RKO (cell line): Measurements from ENCODE around the gene LCTL.
"Not testable (repeated sequence)": the region's sequence is repeated elsewhere in the genome, so short reads cannot be mapped to it uniquely, and the experiment has no call there.

Experiments
- DNase-seq: peaks from one replicate; pipeline ENCODE4 v3.0.0-alpha.2; 2016; ENCODE audit warnings: low spot score

LCTL gene

DNA sequence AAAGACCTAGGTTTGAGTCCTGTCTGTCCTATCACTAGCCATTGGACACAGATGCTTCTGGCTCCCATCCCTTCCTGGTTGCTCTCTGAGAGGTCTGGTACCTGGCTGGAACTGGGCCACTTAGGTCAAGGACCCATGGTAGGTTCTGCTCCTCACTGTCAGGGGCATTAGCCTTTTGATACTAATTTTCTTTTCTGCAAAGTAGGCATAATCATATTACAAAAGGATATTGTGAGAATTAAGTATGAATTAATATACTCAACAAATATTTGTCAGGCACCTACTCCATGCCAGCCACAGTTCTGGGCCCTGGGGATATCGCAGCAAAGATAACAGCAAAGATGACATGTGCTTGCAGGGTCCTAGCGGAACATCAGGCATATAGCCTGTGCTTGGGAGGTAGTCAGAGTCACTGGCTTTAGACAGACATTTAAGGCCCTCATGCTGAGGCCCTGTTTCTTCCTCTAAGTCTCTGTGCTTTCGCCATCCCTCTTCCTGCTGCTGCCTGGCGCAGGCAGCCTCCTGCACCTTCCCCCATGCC lies 25.6 kb upstream of the LCTL start:
- DNase-seq: no peak

DNA sequence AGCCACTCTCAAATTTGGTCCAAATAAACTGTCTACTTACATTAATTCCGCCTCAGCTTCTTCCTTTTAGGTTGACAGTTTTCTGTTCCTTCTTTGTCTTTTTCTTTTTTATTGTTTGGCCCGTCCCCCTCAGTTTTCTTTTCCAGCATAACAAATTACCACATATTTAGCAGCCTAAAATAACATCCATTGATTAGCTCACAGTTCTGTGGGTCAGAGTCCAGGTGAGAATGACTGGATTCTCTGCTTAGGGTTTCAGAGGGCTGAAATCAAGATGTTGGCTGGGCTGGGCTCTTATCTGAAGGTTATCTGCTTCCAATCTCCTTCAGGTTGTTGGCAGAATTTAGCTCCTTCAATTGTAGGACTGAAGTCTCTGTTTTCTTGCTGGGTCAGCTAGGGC lies 24.6 kb upstream of the LCTL start:
- no peak for DNase-seq

DNA sequence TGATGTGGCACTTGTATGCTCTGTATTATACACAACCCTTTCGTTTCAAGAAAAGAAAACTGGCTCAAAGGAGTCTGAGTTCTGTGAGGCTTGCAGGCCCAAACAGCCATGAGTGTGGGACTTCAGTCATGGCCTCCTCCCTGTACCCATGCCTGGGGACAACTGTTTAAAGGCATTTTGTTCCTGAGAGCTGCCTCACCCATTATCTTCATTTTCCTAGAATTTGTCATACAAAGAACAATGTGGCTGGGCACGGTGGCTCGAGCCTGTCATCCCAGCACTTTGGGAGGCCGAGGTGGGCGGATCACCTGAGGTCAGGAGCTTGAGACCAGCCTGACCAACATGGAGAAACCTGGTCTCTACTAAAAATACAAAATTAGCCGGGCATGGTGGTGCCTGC lies 23.6 kb upstream of the LCTL start:
- DNase-seq: not testable (repeated sequence)

DNA sequence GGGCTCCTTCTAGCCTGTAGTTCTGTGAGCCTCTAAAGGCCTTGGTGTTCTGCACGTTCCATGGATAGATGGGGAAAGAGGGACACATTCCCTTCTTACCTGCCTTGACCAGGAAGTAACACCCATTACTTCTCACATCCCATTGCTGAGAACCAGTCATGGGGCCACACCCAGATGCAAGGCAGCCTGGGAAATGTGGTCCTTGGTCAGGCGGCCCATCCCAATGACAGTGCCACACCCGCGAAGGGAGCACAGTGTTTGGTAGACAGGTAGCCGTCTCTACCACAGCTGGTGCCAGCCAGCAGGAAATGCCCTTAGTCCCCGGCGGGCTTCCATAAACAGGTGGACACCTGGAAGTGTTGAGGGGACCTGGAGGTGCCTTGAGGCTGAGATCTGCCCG lies 23.2 kb upstream of the LCTL start:
- DNase-seq: no peak

DNA sequence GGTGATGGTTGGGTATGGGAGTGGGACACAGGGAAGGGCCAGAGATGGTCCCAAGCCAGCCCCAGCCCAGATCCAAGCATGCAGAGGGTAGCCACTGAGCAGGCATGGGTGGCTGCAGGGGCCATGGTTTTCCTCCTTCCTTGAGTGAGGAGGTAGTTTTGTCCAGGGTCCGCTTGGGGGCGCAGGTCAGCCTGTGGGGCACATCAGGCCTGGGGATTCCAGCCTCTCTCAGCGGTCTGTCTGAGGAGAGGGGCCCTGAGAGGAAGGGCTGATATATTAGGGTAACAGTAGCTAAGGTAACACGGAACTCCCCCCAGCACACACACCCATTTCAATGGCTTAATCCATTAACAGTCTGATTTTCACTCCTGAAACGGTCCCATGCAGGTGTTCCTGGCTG lies 22.7 kb upstream of the LCTL start:
- no peak for DNase-seq

DNA sequence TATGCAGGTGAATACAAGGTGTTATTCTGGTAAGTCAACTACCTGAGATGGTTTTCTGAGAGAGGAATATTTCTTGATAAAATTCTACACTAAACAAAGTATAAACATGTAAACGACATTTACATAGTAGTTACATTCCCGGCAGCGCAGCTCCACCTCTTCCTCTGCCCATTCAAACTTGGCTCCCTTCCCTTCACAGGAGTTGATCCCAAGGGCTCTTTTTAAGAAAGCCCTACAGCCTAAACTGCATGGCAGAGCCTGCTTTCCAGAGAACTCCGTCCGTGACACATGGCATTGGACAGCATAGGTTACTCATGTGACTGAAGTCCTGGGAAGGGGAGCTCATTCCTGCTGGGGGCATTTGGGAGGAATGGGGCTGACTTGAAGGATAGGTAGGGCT lies 22.0 kb upstream of the LCTL start:
- DNase-seq: no peak

DNA sequence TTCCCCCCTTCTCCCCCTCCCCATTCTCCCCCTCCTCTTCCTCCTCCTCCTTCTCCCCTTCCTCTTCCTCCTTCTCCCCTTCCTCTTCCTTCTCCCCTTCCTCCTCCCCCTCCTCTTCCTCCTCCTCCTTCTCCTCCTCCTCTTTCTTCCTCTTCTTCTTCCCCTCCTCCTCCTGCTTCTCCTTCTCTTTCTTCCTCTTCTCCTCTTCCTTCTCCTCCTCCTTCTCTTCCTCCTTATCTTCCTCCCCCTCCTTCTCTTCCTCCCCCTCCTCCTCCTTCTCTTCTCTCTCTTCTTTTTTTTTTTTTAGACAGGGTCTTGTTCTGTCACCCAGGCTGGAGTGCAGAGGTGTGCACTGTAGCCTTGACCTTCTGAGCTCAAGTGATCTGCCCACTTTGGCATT lies 21.2 kb upstream of the LCTL start:
- DNase-seq: no peak

DNA sequence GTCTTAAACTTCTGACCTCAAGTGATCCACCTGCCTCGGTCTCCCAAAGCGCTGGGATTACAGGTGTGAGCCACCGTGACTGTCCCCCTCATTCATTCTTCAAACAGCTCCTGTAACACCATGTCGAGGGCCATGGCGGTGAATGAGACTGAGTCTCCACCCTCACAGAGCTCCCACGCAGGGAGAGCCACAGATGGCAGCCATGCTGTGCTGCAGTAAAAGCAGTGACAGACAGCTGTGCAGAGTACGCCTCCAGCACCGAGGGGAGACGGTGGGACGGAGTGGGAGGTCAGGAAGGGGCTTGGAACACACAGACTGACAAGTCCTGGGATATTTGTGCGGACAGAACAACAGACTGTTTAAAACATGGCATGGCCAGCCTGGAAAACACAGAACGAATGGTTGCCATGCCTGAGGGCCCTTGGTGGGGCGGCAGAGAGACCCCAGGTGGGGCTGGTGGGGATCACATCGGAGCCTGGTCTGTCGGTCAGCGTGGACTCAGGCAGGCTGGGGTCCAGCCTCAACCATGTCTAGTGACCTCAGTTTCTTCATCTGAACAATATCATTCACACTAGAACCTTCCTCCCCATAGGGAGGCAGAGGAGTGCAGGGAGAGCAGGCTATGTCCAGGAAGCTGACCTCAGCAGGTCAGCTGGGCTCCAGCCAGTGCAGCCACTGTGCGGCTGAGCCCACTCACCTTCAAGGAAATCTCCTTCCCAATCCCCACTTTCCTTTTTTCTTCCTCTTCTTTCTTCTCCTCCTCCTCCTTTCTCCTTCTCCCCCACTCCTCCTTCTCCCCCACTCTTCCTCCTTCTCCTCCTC lies 20.6 kb upstream of the LCTL start:
- DNase-seq: no peak

DNA sequence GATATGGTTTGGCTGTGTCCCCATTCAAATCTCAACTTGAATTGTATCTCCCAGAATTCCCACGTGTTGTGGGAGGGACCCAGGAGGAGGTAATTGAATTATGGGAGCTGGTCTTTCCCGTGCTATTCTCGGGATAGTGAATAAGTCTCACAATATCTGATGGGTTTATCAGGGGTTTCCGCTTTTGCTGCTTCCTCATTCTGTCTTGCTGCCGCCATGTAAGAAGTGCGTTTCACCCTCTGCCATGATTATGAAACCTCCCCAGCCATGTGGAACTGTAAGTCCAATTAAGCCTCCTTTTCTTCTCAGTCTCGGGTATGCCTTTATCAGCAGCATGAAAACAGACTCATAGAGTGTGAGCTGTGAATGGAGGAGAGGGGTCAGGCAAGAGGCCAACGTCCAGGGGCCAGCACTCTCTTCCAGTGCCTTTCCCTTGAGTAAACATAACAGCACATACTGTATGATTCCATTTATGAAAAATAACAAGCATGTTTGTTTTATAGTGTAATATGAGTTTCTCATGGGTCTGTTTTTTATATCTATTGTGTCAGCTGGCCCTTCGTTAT lies 16.3 kb upstream of the LCTL start:
- DNase-seq: no peak

DNA sequence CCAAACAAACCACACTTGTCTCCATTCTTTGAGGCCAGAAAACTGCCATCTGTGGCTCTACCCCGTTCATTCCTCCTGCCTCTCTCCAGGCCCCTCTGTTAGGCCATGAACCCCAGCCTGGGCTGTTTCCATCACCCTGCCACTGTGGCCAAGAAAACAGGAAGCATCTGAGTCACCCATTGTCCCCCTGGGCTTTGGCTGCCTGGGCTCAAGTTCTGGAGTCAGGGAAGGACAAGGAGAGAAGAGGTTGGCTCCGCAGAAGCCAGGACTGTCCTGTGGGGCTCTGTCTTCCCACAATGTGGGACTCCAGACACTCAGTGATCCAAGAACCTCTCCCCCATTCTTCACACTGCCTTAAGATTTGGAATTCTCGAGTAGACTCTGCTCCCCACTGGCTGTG lies 14.8 kb upstream of the LCTL start:
- DNase-seq: no peak

DNA sequence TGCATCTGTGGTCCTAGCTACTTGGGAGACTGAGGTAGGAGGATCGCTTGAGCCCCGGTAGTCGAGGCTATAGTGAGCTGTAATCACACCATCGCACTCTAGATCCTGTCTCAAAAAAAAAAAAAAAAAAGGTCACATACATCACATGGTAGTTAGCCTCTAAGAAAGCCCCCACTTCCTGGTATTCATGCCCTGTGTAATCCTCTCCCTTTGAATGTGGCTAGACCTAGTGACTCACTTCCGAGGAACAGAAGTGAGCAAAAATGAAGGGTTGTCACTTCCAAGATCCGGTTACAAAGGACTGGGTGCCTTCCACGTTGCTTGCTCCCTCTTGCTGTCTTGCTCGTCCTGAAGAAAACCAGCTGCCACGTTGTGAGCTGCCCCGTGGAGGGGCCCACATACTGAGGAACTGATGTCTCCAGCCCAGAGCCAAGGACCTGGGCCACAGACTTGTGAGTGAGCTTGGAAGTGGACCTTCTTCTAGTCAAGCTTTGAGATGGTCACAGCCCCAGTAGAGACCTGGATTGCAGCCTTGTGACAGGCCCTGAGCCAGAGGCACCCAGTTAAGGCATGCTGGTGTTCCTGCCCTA lies 12.6 kb upstream of the LCTL start:
- peak; percentile 32 for DNase-seq

DNA sequence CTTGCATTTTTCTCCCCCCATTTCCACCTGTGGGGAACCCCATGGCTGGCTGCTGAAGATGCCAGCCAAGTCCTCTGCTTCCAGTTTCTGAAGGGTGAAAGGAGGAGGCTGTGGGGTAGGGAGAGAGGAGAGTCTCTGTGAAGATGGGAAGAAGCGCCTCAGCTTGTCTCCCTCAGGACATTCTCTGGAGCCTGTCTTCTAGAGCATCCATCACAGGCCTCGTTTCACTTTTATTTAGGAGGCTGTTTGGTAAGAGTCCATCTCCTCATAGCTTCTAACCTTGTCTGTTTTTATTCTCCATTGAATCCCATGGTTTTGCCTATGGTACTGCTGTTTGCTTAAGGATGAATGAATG lies 8.8 kb upstream of the LCTL start:
- DNase-seq: no peak

DNA sequence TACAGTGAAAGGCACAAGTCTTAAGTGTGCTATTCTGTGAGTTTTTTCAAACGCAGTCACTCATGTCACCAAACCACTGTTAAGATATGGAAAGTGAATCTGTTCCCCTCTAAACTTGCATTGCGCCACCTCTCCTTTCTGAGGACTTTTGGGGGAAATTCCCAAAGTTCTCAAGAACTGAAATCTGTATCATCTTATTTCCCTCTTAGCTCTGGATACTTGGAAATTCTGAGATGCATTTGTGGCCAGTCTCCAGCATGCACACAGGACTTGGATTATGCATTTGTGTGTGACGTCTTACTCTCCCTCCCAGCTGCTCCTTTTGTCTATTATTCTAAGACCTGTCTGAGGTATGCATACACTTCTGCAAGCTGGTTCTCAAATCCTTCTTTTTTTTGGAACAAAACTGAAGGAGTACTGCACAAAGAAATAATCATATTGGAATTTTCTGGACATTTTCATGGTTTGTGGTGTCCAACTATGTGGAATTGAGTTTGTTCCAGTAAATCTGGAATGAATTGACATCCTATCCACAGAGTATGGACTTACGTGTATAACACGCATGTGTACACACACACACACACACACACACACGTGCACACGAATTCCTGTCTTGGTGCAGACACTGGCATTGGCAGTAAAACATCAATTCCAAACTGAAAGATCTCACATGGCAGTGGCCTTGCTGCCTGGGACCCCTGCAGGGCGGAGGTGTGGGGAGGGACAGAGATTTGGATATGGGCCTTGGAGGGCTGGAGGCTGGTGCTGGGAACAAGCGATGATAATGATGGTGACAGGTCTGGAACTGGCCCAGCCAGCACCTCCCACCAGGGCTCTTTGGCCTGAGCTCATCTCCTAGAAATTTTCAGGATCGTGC lies 8.2 kb upstream of the LCTL start:
- DNase-seq: no peak

DNA sequence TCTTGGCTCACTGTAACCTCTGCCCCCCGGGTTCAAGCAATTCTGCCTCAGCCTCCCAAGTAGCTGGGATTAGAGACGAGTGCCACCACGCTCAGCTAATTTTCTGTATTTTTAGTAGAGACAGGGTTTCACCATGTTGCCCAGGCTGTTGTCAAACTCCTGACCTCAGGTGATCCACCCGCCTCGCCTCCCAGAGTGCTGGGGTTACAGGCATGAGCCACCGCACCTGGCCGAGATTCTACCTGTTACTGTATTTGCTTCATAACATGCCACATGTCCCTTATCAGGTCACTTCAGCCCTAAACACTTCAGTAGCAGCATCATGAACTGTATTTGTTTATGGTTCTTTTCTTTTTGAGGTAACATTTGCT lies 7.5 kb upstream of the LCTL start:
- DNase-seq: no peak

DNA sequence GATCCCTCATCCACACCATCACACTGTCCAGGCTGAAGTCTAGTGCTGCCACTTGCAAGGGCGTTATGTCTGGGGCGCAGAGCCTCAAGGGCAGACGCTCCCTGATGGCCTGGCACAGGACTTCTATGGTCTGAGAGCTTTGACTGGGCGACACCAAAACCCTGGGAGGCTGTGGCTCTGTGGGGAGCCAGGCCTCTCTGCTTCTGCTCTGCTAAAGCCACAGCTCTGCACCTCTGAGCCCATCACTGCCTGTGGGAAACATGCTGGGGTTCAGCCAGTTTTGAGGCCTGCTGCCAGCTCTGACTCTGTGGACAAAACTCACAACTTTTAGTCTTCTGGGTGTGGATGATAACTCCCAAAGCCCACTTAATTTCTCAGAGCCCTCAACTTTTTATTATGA lies 6.3 kb upstream of the LCTL start:
- no peak for DNase-seq

DNA sequence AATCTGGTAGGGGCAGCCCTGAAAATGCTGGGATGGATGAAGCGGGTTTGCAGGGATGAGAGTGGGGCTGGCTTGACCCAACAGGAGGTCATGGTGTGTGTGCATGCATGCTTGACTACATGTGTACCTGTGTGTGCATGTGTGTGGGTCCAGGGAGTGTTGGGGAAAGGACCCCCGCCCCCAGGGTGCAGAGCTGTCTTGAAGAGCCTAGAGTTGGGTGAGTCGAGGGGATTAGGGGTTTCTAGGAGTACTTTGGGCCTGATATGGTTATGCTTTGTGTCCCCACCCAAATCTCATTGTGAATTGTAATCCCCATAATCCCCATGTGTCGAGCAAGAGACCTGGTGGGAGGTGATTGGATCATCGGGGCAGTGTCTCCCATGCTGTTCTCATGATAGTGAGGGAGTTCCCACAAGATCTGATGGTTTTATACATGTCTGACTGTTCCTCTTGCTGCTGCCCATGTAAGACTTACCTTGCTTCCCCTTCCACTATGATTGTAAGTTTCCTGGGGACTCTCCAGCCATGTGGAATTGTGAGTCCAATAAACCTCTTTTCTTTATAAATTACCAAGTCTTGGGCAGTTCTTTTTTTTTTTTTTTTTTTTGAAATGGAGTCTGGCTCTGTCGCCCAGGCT lies 5.2 kb upstream of the LCTL start:
- DNase-seq: no peak

DNA sequence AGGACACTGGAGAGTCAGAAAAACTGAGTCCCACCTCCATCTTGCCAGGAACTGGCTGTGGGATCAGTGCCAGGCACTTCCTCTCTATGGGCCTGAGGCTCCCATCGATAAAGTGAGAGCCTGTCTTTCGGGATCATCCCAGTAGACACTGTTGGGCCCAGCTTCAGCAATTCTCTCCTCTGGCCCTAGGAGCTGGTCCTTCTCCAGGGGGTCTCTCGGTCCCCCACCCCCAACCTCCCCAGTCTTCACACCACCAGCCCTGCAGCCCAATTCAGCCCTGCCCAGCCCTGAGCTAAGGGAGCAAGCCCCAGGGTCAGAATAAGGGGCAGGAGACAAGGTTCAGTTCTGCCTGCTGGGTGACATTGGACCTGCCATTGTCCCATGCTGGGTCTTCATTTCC lies 4.5 kb upstream of the LCTL start:
- DNase-seq: no peak

DNA sequence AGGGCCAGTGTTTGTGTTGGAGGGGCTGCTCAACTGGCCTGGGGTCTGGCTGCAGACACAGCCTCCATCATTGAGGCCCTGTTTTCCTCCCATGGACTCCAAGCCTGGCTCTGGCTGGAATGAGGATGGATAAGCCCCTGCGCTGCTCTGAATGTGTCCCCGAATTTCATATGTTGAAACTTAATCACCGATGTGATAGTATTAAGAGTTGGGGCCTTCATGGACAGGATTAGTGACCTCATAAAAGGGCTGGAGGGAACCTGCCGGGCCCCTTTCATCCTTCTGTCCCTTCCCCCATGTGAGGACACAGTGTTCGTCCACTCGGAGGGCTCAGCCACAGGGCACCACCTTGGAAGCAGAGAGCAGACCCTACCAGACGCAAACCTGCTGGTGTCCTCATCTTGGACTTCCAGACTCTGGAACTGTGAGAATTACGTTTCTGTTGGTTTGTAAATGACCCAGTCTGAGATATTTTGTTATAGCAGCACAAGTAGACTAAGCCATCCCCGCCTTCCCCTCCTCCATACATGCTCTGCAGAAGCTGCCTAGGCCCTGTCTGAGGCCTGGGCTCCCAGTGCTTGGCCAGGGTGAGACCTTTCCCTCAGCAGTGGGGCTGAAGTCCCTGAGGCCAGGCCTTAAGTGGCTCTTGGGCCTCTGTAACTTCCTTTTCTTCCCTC lies 3.8 kb upstream of the LCTL start:
- no peak for DNase-seq

DNA sequence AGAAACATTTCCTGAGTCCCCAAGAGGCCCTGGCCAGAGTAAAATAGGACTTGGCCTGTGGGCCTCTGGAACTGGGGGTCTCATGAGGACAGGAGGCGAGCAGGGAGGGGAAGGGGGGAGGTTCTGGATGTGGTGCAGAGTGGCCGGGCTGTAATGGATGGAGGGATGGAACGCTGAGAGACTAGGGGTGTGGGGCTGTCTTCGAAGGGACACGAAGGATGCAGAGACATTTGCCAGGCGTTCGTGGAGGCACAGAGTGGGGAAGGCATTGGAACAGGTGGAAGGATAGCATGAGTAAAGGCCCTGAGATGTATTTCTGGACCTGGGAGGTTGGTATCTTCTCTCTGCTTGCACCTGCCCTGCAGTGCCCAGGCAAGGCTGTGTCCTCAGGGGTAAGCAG lies 2.1 kb upstream of the LCTL start:
- DNase-seq: no peak

DNA sequence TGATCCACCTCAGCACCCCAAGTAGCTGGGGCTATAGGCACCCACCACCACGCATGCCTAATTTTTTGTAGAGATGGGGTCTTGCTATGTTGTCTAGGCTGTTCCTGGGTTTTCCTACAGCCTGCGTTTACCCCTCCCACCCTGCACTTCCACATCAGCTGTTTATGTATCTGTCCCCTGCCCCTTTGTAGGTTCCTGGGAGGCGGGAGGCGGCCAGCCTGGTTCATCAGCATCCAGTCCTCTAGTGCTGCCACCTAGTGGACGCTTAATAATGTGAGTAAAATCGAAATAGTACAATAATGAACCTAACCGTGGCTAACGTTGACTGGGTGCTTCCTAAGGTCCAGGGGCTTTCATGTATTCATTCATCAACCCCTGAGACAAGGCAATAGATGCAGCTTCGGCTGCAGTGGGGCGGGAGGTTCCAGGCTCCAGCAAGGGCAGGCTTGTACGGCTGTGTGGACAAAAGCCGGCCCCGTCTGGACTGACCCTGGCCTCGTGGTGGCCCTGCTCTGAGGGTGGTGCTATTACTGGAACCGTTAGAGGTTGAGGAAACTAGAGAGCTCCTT lies 1.2 kb upstream of the LCTL start:
- peak; percentile 79 for DNase-seq

DNA sequence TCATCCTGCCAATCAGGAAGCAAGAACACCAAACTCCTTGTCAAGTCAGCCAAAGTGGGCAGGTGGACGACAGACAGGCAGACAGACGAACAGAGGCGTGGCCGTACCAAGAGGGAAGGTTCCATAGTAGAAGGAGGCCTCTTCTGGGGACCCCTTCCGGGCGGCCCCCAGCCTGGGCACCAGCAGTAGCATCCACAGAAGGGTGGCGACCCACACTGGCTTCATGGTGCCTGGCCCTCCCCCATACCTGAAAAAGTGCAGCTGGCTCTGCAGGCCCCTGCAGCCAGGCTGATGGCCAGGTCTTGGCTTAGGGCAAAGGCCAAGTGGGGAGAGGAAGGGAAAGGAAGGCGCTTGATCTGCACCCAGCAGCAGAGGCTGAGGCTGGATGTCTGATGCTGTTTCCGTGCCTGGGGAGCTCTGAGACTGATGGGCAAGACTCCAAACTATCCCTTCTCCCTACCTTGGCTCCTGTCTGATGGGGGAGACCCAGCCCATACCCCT lies 607 bp downstream of the LCTL start:
- DNase-seq: no peak
